ENCODE data around the gene SWAP70.

DNA sequence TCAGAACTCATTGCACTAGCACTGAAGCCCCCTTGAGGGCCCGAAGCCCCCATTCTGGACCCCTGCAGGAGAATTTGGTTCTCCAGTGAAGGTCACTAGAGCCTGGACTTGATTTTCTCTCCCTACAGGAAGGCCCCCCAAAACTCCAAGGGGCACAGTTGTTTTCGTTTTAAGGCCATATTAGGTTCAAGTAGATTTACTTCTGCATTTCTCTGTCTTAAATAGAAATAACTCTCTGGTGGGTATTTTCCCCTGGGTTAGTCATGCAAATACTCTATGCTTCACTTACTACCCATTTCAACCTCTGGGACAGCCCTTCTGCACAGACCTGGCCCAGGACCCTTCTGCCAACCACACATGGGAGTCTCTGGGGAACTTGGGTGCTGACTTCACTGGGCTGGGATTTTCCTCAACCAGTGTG, 48.8 kb upstream of the SWAP70 start:
- TF ChIP-seq, protein P1, sequence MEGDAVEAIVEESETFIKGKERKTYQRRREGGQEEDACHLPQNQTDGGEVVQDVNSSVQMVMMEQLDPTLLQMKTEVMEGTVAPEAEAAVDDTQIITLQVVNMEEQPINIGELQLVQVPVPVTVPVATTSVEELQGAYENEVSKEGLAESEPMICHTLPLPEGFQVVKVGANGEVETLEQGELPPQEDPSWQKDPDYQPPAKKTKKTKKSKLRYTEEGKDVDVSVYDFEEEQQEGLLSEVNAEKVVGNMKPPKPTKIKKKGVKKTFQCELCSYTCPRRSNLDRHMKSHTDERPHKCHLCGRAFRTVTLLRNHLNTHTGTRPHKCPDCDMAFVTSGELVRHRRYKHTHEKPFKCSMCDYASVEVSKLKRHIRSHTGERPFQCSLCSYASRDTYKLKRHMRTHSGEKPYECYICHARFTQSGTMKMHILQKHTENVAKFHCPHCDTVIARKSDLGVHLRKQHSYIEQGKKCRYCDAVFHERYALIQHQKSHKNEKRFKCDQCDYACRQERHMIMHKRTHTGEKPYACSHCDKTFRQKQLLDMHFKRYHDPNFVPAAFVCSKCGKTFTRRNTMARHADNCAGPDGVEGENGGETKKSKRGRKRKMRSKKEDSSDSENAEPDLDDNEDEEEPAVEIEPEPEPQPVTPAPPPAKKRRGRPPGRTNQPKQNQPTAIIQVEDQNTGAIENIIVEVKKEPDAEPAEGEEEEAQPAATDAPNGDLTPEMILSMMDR (IDR thresholded peaks at IDR 0.05; ENCODE audit: insufficient read depth, low read depth, low read length): no peak
- no peak for TF ChIP-seq EZH2 (IDR thresholded peaks at IDR 0.05; ENCODE audit: insufficient read depth, low read length)

Measured in astrocyte (in vitro differentiated cells and primary cell).